Thyroid gland (tissue), 4 donors: Measurements from ENCODE around the gene RBMS1.

Experiments used
- POLR2A ChIP-seq, 2 donors: fragments of 450-650 bp; IDR thresholded peaks; one replicate each; pipeline ENCODE4 v1.6.1; 2017; ENCODE audit warnings: antibody characterized with exemption in 2 of 2, mild to moderate bottlenecking in 2 of 2, moderate library complexity in 1 of 2
- TF ChIP-seq, protein P1 (sequence below), 6 experiments: fragments of 200-600 bp in 3 of 6; fragments of 450-650 bp in 3 of 6; sonication (generic) in 3 of 6; IDR thresholded peaks; one replicate each; pipeline ENCODE4 v1.5.1; 2016 to 2019; ENCODE audit warnings: antibody characterized with exemption in 6 of 6, mild to moderate bottlenecking in 2 of 6, inconsistent platforms in 1 of 6, moderate library complexity in 1 of 6

DNA sequence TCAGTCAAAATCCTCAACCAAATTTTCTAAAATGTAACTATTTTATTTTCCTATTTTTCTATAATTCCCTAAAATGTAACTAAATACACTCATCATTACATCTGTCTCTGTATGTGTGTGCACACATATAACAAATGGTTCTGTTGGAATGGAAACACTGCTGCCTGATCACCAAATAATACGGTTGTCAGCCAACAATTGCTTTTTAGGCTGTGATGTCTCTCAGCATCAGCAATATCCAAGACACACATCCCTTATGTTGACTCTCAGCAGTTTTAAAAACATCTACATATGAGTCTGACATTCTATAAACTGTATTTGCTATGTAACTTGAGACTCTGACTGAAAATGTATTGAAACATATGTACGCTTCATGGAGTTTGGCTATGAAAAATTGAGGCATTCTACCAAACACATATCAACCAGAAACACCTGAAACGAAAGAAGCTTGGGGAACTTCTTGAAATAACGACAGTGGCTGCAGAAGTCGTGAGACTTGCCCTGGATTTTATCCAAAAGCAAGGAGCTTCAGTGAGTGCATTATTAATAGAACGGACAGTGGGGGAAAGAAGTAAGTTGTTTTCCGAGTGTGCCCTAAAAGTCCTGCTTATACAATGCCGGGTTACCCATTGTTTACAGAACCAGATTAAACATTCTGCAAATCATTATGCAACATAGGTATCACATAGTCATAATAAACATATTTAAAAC, 183.3 kb downstream of the RBMS1 start:
- TF ChIP-seq, protein P1, sequence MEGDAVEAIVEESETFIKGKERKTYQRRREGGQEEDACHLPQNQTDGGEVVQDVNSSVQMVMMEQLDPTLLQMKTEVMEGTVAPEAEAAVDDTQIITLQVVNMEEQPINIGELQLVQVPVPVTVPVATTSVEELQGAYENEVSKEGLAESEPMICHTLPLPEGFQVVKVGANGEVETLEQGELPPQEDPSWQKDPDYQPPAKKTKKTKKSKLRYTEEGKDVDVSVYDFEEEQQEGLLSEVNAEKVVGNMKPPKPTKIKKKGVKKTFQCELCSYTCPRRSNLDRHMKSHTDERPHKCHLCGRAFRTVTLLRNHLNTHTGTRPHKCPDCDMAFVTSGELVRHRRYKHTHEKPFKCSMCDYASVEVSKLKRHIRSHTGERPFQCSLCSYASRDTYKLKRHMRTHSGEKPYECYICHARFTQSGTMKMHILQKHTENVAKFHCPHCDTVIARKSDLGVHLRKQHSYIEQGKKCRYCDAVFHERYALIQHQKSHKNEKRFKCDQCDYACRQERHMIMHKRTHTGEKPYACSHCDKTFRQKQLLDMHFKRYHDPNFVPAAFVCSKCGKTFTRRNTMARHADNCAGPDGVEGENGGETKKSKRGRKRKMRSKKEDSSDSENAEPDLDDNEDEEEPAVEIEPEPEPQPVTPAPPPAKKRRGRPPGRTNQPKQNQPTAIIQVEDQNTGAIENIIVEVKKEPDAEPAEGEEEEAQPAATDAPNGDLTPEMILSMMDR (IDR thresholded peaks at IDR 0.05), result no peak
- no peak for TF ChIP-seq POLR2A (IDR thresholded peaks at IDR 0.05)
